ENCODE data around the gene CC2D2B. TPM values are rescaled to one million over a fixed set of nuclear protein-coding genes. Genes with fewer than 3 reads are reported as not detected.
"Not testable (repeated sequence)": the region's sequence is repeated elsewhere in the genome, so short reads cannot be mapped to it uniquely, and the experiment has no call there.

Gene CC2D2B
- total RNA-seq, 1 donor = 0.86 TPM

DNA sequence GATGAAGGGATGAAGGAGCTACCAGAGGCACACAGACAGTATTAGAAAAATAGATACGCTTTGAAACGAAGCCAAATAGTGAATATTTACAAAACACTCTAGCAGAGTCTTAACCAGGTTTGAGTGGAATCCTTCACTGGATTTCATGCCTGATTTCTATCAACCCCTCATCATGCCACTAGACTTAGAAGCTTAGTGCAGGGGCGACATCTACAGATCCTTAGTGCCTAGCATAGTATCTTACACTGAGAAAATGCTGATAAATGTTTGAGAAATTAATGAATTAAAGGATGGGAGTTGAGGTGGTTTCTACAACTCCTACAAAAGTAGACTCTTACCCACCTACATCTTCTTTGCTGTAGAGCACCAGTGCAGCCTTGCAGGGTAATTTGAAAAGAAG is 80.9 kb downstream of the CC2D2B start:
- no peak overlapping the region for H3K4me3 ChIP-seq (ENCODE audit: low read depth, low read length)
- TF ChIP-seq, protein P1, sequence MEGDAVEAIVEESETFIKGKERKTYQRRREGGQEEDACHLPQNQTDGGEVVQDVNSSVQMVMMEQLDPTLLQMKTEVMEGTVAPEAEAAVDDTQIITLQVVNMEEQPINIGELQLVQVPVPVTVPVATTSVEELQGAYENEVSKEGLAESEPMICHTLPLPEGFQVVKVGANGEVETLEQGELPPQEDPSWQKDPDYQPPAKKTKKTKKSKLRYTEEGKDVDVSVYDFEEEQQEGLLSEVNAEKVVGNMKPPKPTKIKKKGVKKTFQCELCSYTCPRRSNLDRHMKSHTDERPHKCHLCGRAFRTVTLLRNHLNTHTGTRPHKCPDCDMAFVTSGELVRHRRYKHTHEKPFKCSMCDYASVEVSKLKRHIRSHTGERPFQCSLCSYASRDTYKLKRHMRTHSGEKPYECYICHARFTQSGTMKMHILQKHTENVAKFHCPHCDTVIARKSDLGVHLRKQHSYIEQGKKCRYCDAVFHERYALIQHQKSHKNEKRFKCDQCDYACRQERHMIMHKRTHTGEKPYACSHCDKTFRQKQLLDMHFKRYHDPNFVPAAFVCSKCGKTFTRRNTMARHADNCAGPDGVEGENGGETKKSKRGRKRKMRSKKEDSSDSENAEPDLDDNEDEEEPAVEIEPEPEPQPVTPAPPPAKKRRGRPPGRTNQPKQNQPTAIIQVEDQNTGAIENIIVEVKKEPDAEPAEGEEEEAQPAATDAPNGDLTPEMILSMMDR (IDR thresholded peaks at IDR 0.05; ENCODE audit: insufficient read depth, low read depth, low read length) = no peak
- DNase-seq (ENCODE audit: low read depth) = no peak

DNA sequence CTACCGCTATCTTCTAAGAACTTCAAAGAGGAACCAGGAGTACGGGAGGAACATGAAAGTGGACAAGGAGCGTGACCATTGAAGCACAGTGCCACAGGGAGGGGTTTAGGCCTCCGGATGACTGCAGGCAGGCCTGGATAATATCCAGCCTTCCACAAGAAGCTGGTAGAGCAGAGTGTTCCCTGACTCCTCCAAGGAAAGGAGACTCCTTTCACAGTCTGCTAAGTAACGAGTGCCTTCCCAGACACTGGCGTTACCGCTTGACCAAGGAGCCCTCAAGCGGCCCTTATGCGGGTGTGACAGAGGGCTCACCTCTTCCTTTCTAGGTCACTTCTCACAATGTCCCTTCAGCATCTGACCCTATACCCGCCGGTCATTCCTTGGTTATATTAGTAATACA is 86.6 kb downstream of the CC2D2B start:
- not testable (repeated sequence) for H3K4me3 ChIP-seq (ENCODE audit: low read depth, low read length)

DNA sequence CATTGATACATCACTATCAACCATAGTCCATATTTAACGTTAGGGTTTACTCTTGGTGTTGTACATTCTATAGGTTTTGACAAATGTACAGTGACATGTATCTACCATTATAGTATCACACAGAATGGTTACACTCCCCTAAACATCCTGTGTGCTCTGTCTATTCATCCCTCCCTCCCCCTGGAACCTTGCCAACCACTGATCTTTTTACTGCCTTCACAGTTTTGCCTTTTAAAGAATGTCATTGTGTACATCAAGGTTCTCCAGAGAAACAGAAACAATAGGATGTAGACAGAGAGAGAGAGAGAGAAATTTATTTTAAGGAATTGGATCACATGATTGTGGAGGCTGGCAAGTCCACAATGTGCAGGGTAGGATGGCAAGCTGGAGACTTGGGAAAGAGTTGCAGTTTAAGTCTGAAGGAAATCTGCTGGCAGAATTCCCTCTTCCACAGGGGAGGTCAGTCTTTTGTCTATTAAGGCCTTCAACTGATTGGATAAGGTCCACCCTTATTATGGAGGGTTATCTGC is 90.5 kb downstream of the CC2D2B start:
- no peak for DNase-seq (ENCODE audit: low read depth)
- TF ChIP-seq, protein P1 (IDR thresholded peaks at IDR 0.05; ENCODE audit: insufficient read depth, low read depth, low read length) = no peak

More for the DNA sequence above, 86.6 kb downstream of the CC2D2B start:
- not testable (repeated sequence) for DNase-seq (ENCODE audit: low read depth)

DNA sequence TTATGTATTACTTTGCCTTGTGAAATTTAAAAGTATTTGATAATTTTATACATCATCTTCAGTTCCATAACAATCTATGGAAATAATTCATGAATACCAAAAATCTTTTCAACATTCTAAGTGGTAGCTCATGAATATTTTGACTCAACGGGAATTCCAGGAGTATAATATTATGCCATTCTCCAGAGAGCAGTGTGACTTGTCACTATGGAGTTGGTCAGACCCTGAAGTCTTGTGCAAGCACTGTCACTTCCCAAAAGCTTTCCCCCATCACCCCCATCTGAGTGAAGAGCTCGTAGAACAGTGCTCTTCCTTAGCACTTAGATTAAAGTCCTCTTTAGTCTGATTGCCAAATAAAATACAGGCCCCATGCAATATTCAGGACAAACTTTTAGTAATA is 106.2 kb downstream of the CC2D2B start:
- no peak overlapping the region for H3K4me3 ChIP-seq (ENCODE audit: low read depth, low read length)
- DNase-seq (ENCODE audit: low read depth) = no peak
- TF ChIP-seq, protein P1 (IDR thresholded peaks at IDR 0.05; ENCODE audit: insufficient read depth, low read depth, low read length) = no peak

More for the DNA sequence above, 90.5 kb downstream of the CC2D2B start:
- H3K4me3 ChIP-seq (ENCODE audit: low read depth, low read length) = no peak overlapping the region

DNA sequence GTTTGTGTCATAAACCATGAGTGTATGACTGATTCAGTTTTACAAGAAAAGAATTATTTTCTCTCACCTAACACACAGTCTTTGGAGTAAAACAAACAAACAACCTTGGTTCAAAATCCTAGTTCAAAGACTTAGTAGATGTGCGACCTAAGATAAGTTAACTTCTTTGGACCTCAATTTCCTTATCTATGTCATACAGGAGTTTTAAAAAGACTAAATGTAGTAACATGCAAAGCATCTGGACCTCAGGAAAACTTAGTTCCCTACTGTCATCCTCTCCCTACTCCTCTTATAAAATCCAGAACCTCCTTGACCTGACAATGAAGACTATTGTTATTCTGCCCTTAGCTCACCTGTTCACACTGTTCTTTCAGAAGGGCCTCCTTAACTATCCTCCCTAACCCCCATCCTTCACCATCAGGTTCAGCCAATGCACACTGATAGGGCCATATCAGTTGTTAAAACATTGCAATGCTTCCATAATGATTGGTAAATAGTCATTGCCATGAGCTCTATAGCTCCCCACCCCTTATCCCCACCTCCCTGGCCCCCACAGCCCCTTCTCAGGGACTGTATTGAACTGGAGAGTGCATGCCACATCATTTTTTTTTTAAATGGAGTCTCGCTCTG is 106.8 kb downstream of the CC2D2B start:
- H3K4me3 ChIP-seq (ENCODE audit: low read depth, low read length) = no peak overlapping the region
- TF ChIP-seq, protein P1 (IDR thresholded peaks at IDR 0.05; ENCODE audit: insufficient read depth, low read depth, low read length) = no peak
- no peak for DNase-seq (ENCODE audit: low read depth)

DNA sequence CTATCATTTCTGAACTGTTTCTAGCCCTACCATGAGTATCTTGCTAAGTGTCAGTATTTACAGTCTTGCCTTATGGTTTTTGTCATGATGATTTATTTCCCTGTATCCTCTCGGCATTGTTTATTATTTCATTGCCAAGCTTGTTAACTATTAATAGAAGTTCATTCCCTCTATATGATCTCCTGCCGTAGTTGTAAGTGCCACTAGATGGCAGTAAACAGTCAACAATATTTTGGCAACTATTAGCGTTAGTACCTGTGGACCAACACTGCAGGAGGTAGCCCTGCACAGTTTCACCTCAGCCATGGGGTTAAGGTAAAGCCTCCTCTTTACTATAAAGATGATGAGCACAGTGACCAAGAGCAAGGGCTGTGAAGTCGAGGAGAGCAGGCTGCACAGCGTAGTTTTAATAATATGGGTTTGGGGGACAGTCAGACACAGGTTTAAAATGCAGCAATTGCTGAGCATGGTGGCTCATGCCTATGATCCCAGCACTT is 109.5 kb downstream of the CC2D2B start:
- TF ChIP-seq, protein P1 (IDR thresholded peaks at IDR 0.05; ENCODE audit: insufficient read depth, low read depth, low read length) = peak; percentile 77
- no peak overlapping the region for H3K4me3 ChIP-seq (ENCODE audit: low read depth, low read length)
- DNase-seq (ENCODE audit: low read depth) = peak; percentile 90

DNA sequence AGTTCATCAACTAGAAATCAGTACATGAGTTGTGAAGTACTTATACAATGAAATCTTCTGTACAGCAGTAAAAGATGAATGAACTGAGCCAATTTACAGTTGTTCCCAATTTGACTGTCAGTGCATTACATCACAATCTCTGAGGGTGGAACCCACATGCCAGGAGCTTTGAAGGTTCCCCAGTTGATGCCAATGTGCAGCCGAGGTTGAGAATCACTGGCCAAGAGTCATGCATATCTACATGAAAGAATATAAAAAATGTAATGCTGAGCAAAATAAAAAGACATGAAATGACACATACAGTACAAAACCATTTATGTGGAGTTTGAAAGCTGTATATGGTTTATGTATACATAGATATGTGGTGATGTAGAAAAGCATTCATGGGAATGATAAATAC is 113.6 kb downstream of the CC2D2B start:
- DNase-seq (ENCODE audit: low read depth) = no peak
- TF ChIP-seq, protein P1 (IDR thresholded peaks at IDR 0.05; ENCODE audit: insufficient read depth, low read depth, low read length) = no peak
- no peak overlapping the region for H3K4me3 ChIP-seq (ENCODE audit: low read depth, low read length)

Measured in fibroblast of villous mesenchyme (primary cell).